HL-60/S4 treated with retinoic acid at 250 ng/mL for 4 days and 3 days (cell line): Measurements from ENCODE around the gene YIPF1.
"Not testable (repeated sequence)": the region's sequence is repeated elsewhere in the genome, so short reads cannot be mapped to it uniquely, and the experiment has no call there.

Experiments
- in situ Hi-C: fragments of 300-500 bp; cut with MboI; formaldehyde crosslinking; loops from 2 replicates; pipeline ENCODE4 v1.7.0; 2022; ENCODE audit warnings: low sequenced_read_pairs

The YIPF1 gene

DNA sequence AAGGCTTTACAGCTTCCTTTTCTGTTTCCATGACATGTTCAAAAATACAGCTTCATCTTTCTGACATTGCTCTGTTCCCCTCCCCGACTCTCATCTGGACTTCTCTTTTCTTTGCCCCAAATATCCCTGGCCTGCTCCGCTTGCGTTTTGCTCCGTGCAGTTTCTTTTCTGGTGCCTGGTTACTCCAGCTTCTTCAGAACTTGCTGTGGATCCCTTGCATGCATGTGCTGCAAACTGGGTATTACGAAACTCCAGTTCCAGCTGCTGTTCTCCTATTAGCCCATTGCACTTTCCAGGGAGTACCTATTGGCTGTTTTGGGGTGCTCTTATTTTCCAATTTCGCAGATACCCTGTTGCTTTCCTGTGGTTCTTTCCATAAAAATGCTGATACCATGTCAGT is 41.6 kb downstream of the YIPF1 start:
- in situ Hi-C loops: no loop called here

DNA sequence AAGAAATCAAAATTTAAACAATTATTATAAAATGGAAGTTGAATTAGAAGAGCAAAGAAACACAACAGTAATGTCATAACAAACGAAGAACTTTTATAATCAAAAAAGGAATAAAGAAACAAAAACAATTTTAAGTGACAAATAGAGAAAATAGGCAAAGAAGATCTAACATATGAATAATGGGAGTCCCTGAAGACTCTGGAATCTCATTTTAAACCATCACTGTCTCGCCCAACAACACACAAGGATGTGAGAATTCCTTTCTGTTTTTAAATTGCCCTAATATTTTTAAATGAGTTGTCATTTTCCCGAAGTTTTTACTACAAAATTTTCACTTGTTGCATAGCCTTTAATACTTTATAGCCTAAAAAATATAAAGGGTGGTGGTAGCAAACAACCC is 47.2 kb downstream of the YIPF1 start:
- in situ Hi-C loops: no loop called here

DNA sequence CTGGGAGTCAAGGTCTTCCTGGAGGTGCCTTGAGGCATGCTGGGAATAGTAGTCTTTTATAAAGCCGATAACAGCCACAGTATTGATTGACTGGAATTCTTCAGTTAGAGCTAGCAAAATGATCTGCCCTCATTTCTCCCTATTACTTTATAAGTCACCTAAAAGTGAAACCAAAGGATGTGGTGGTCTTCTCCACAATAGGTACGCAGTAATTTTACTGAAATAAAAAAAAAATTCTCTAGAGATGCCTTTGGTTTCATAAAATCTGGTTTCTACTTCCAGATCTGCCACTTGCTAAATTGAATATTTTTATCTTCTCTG is 51.0 kb downstream of the YIPF1 start:
- in situ Hi-C loops: no loop called here

DNA sequence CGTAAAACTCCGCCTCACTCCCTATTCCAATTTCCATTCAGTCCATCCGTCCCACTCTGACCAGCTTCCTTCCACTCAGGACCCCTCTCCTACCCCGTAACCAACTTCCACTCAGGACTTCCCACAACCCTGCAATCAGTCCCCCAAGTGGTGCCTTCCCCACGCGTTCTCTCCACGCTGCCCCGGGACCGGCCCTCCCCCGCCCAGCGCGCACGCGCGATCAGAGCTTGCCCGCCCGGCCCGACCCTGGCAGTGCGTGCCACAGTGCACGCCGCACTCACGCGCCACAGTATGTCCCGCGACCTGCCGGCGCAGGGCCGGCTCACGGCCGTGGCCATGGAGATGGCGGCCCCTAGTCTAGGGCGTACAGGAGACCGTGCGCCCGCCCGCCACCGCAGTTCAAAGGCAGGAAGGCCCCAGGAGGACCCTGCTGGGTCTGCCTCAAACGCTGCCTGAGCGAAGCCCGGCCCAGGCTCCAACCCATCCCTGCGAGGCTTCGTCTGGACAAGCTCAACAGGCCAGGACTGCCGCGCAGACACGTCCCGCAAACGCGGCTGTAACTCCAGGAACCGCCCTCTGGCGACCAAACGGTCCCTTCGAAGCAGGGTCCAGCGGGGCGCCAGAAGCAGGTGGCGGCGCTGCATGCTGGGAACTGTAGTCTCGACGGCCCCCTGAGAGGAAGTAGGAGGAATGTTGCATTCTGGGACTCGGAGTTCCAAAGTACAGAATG is 51.5 kb downstream of the YIPF1 start, which contains the start of gene NDC1:
TSS of gene NDC1 (minus strand) at position 373 of the 730 bp plus-strand sequence. CDS start at position 338, 35 bp downstream.
- in situ Hi-C loops: no loop called here

DNA sequence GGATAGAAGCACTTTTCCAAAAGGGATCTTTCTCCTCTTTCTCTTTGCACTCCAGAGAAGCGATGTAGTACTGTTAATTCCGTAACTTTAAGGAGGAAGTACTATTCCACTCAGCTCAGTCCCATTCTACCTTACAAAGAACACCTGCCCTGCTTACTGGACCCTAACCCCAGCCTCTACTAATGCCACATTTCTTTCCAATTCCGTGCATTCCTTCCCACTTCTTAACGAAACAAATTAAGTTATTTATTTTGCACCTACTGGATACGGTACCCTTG is 52.0 kb downstream of the YIPF1 start:
- in situ Hi-C loops: no loop called here

- in situ Hi-C loops: no loop called here
Measured at GRCh38 chr1:53835491-53835890, 54.1 kb downstream of the YIPF1 start.

DNA sequence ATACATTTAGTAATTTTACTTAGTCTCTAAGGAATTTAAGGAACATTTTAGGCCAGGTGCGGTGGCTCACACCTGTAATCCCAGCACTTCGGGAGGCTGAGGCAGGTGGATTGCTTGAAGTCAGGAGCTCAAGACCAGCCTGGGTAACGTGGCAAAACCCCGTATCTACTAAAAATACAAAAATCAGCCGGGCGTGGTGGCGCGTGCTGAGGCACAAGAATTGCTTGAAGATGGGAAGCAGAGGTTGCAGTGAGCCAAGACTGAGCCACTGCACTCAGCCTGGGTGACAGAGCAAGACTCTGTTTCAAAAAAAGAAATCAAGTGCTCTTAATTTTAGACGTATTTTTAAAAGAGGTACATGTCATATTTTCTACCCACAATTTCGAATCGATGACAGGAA is 54.8 kb downstream of the YIPF1 start:
- in situ Hi-C loops: no loop called here

- in situ Hi-C loops: no loop called here
Measured at GRCh38 chr1:53833393-53833792, 56.2 kb downstream of the YIPF1 start.

GRCh38 chr1:53826367-53826766 is 63.2 kb downstream of the YIPF1 start:
- in situ Hi-C loops: no loop called here

DNA sequence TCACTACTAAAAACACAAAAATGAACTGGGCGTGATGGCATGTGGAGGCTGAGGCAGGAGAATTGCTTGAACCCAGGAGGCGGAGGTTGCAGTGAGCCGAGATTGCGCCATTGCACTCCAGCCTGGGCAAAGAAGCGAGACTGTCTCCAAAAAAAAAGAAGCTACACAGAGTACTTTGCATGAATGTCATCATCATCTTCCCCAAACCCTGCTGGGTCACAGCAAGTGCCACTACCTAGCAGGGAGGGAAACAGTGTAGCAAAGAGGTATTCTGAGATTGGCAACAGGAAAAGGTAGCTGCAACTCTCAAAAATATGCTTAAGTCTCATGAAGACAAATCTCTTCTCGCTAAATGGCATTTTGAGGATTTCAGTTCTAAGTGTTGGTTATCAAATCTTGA is 64.3 kb downstream of the YIPF1 start:
- in situ Hi-C loops: no loop called here

GRCh38 chr1:53822931-53823330 is 66.7 kb downstream of the YIPF1 start:
- in situ Hi-C loops: no loop called here

DNA sequence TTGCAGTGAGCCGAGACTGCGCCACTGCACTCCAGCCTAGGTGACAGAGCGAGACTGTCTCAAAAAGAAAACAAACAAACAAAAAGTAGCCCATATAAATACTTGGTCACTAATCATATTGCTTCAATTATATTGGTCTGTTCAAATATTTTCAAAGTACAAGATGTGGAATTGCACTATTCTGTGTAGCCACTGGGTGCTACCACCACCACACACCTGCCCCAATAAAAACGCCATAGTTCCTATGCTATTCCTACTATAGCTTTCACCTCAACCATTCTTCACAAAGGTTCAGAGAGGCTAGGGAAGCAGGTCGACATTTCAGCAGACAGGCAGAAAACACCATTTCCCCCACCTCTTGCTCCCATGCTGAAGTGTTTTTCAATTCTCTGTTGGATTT is 68.2 kb downstream of the YIPF1 start:
- in situ Hi-C loops: no loop called here

- in situ Hi-C loops: no loop called here
Measured at GRCh38 chr1:53819387-53819786, 70.2 kb downstream of the YIPF1 start.

DNA sequence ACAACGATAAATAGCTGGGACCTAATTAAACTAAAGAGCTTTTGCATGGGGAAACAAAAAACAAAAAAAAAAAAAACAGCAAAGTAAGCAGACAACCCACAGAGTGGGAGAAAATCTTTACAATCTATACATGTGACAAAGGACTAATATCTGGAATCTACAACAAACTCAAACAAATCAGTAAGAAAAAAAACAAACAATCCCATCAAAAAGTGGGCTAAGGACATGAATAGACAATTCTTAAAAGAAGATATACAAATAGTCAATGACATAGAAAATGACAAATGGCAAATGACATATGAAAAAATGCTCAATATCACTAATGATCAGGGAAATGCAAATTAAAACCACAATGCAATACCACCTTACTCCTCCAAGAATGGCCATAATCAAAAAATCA is 73.0 kb downstream of the YIPF1 start:
- in situ Hi-C loops: not testable (repeated sequence)

DNA sequence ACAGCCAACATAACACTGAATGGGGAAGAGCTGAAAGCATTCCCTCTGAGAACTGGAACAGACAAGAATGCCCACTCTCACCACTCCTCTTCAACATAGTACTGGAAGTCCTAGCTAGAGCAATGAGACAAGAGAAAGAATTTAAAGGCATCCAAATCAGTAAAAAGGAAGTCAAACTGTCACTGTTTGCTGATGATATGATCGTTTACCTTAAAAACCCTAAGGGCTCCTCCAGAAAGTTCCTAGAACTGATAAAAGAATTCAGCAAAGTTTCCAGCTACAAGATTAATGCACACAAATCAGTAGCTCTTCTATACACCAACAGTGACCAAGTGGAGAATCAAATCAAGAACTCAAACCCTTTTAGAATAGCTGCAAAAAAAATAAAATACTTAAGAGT is 74.1 kb downstream of the YIPF1 start:
- in situ Hi-C loops: not testable (repeated sequence)

GRCh38 chr1:53811414-53811851 is 78.2 kb downstream of the YIPF1 start:
- in situ Hi-C loops: no loop called here

DNA sequence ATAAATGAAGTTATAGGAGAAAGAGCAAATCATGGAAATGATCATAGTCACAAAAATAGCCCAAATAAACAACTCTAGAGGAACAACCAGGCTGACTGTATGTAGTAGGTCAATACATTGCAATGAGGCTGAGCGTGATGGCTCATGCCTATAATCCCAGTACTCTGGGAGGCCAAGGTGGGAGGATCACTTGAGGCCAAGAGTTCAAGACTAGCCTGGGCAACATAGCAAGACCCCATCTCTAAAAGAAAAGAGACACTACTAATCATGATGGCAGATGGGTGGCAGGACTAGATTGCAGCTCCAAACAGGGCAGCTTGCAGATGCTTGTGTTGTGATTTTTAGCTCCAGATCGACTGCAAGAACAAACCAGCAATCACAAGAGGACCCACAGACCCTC is 79.1 kb downstream of the YIPF1 start:
- in situ Hi-C loops: no loop called here

GRCh38 chr1:53810007-53810406 is 79.6 kb downstream of the YIPF1 start:
- in situ Hi-C loops: no loop called here

DNA sequence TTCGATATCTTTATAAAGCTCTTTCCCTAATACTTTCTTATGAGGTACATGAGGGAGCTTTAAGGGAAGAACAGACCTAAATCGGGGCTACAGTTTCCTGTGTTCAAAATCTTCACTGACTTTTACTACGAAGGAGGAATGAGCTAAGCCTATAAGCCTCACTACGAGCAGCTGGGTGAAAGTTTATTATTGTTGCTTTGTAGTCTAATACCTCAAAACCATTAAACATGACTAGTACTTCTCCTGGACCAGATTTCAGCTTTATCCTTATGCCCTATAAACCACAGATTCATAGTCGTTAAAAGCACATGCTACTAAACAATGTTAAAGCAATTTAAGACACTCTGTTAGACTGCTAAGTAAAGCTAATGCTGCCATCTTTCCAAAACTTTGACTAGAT is 81.7 kb downstream of the YIPF1 start:
- in situ Hi-C loops: no loop called here

- in situ Hi-C loops: no loop called here
Measured at GRCh38 chr1:53804791-53805505, 84.6 kb downstream of the YIPF1 start.

- in situ Hi-C loops: no loop called here
Measured at GRCh38 chr1:53804181-53804580, 85.4 kb downstream of the YIPF1 start.
